Peyer's patch (tissue), 4 donors: Measurements from ENCODE around the gene ARHGEF3.

Experiments used
- CTCF ChIP-seq, 6 experiments: fragments of 450-650 bp in 4 of 6; fragments of 200-600 bp in 2 of 6; sonication (generic) in 1 of 6; IDR thresholded peaks; one replicate each; pipeline ENCODE4 v1.5.1; 2017 to 2019; ENCODE audit warnings: antibody characterized with exemption in 6 of 6, mild to moderate bottlenecking in 3 of 6, moderate library complexity in 1 of 6
- POLR2A ChIP-seq, 2 donors: fragments of 450-650 bp; IDR thresholded peaks; one replicate each; pipeline ENCODE4 v1.5.1; 2017; ENCODE audit warnings: antibody characterized with exemption in 2 of 2, mild to moderate bottlenecking in 2 of 2, moderate library complexity in 2 of 2

- TF ChIP-seq CTCF (IDR thresholded peaks at IDR 0.05) (no peak), POLR2A (IDR thresholded peaks at IDR 0.05) (no peak)
These were observed 39.7 kb downstream of the ARHGEF3 start for GRCh38 chr3:56761887-56762651.
